ENCODE measurements around the gene CEP350. TPM values are rescaled to one million over a fixed set of nuclear protein-coding genes. Genes with fewer than 3 reads are reported as not detected.
A peak's percentile ranks its signal among the peaks of the same experiment; 100 is the strongest.

The CEP350 gene
- total and polyA plus RNA-seq, 2 of the 13 experiments (the other 11 are each of a cell fraction or from before 2014, with no cell fraction given) = 7.6 to 35.9 TPM

DNA sequence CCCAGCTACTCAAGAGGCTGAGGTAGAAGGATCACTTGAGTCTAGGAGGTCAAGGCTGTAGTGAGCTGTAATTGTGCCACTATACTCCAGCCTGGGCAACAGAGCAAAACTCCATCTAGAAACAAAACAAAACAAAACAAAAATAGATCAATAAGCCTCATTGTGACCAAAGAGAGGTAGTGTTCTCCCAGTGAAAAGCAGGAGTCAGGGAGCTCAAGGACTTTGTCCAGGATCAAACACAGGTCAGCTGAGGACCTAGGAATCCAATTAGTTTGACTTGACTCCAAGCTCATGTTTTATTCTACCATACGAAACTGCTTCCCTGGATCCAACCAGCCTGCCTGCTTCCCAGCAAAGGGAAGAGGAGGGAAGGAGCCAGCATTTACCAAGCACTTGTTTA is 178.6 kb downstream of the CEP350 start (continued):
- TF ChIP-seq, protein P1, sequence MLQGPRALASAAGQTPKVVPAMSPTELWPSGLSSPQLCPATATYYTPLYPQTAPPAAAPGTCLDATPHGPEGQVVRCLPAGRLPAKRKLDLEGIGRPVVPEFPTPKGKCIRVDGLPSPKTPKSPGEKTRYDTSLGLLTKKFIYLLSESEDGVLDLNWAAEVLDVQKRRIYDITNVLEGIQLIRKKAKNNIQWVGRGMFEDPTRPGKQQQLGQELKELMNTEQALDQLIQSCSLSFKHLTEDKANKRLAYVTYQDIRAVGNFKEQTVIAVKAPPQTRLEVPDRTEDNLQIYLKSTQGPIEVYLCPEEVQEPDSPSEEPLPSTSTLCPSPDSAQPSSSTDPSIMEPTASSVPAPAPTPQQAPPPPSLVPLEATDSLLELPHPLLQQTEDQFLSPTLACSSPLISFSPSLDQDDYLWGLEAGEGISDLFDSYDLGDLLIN (CRISPR knock-in tag; IDR thresholded peaks at IDR 0.05; ENCODE audit: borderline replicate concordance) = no peak
- TF ChIP-seq, protein P2, sequence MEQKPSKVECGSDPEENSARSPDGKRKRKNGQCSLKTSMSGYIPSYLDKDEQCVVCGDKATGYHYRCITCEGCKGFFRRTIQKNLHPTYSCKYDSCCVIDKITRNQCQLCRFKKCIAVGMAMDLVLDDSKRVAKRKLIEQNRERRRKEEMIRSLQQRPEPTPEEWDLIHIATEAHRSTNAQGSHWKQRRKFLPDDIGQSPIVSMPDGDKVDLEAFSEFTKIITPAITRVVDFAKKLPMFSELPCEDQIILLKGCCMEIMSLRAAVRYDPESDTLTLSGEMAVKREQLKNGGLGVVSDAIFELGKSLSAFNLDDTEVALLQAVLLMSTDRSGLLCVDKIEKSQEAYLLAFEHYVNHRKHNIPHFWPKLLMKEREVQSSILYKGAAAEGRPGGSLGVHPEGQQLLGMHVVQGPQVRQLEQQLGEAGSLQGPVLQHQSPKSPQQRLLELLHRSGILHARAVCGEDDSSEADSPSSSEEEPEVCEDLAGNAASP (CRISPR knock-in tag; IDR thresholded peaks at IDR 0.05; ENCODE audit: borderline replicate concordance) = peak; percentile 86; the same call in 1 of the 2 replicates
- TF ChIP-seq HOXD1 (CRISPR knock-in tag; IDR thresholded peaks at IDR 0.05) (no peak), KLF12 (CRISPR knock-in tag; IDR thresholded peaks at IDR 0.05; ENCODE audit: borderline replicate concordance) (no peak), STAG1 (CRISPR knock-in tag; IDR thresholded peaks at IDR 0.05) (no peak), PHF5A (CRISPR knock-in tag; IDR thresholded peaks at IDR 0.05; ENCODE audit: low read depth, unreplicated experiment) (no peak), ZNF33A (CRISPR knock-in tag; IDR thresholded peaks at IDR 0.05; ENCODE audit: borderline replicate concordance) (no peak), HOXA3 (CRISPR knock-in tag; IDR thresholded peaks at IDR 0.05) (no peak), KDM4B (CRISPR knock-in tag; IDR thresholded peaks at IDR 0.05) (no peak), ZNF629 (CRISPR knock-in tag; conservative IDR thresholded peaks at IDR 0.05) (no peak), KDM6A (CRISPR knock-in tag; IDR thresholded peaks at IDR 0.05; ENCODE audit: low read depth) (0 out of 2 replicates have a peak, but pooled peaks have one; percentile 18), CHD4 (IDR thresholded peaks at IDR 0.05; ENCODE audit: borderline replicate concordance, low read length) (no peak), ZNF672 (CRISPR knock-in tag; IDR thresholded peaks at IDR 0.05) (no peak), SOX13 (IDR thresholded peaks at IDR 0.05) (0 out of 2 replicates have a peak, but pooled peaks have one; percentile 27), SOX13 (CRISPR knock-in tag; conservative IDR thresholded peaks at IDR 0.05 in 1 of 2, IDR thresholded peaks at IDR 0.05 in 1 of 2) (peak in 1 of 2 experiments; percentile 79; a peak in 2 of 4 replicates), HOXA5 (CRISPR knock-in tag; IDR thresholded peaks at IDR 0.05) (no peak), ARNTL (CRISPR knock-in tag; IDR thresholded peaks at IDR 0.05) (no peak), RXRB (CRISPR knock-in tag; IDR thresholded peaks at IDR 0.05; ENCODE audit: borderline replicate concordance) (peak; percentile 66), YEATS4 (CRISPR knock-in tag; IDR thresholded peaks at IDR 0.05; ENCODE audit: borderline replicate concordance) (no peak), ZNF34 (CRISPR knock-in tag; IDR thresholded peaks at IDR 0.05; ENCODE audit: borderline replicate concordance) (no peak), ZNF441 (CRISPR knock-in tag; IDR thresholded peaks at IDR 0.05; ENCODE audit: borderline replicate concordance) (no peak; the same call in 1 of the 2 replicates), ZNF749 (CRISPR knock-in tag; IDR thresholded peaks at IDR 0.05; ENCODE audit: borderline replicate concordance) (no peak), RCOR2 (CRISPR knock-in tag; IDR thresholded peaks at IDR 0.05) (no peak), NPAS2 (CRISPR knock-in tag; IDR thresholded peaks at IDR 0.05; ENCODE audit: borderline replicate concordance) (no peak)
- TF ChIP-seq, protein P3, sequence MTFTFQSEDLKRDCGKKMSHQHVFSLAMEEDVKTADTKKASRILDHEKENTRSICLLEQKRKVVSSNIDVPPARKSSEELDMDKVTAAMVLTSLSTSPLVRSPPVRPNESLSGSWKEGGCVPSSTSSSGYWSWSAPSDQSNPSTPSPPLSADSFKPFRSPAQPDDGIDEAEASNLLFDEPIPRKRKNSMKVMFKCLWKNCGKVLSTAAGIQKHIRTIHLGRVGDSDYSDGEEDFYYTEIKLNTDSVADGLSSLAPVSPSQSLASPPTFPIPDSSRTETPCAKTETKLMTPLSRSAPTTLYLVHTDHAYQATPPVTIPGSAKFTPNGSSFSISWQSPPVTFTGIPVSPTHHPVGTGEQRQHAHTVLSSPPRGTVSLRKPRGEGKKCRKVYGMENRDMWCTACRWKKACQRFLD (CRISPR knock-in tag; IDR thresholded peaks at IDR 0.05; ENCODE audit: borderline replicate concordance) = no peak
- TF ChIP-seq, protein P4, sequence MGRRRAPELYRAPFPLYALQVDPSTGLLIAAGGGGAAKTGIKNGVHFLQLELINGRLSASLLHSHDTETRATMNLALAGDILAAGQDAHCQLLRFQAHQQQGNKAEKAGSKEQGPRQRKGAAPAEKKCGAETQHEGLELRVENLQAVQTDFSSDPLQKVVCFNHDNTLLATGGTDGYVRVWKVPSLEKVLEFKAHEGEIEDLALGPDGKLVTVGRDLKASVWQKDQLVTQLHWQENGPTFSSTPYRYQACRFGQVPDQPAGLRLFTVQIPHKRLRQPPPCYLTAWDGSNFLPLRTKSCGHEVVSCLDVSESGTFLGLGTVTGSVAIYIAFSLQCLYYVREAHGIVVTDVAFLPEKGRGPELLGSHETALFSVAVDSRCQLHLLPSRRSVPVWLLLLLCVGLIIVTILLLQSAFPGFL (CRISPR knock-in tag; IDR thresholded peaks at IDR 0.05) = no peak
- TF ChIP-seq, protein P5, sequence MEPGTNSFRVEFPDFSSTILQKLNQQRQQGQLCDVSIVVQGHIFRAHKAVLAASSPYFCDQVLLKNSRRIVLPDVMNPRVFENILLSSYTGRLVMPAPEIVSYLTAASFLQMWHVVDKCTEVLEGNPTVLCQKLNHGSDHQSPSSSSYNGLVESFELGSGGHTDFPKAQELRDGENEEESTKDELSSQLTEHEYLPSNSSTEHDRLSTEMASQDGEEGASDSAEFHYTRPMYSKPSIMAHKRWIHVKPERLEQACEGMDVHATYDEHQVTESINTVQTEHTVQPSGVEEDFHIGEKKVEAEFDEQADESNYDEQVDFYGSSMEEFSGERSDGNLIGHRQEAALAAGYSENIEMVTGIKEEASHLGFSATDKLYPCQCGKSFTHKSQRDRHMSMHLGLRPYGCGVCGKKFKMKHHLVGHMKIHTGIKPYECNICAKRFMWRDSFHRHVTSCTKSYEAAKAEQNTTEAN (CRISPR knock-in tag; conservative IDR thresholded peaks at IDR 0.05) = no peak
